NB4 (cell line): Measurements from ENCODE around the gene FLRT2.

Experiments used
- MYC ChIP-seq: IDR thresholded peaks from 2 replicates; pipeline ENCODE4 v1.6.1; 2011; ENCODE audit warnings: low read depth, low read length
- POLR2A ChIP-seq: IDR thresholded peaks from 2 replicates; pipeline ENCODE4 v1.6.1; 2011; ENCODE audit warnings: mild to moderate bottlenecking; ENCODE audit not compliant: insufficient read length; ENCODE audit errors: extremely low read depth
- TF ChIP-seq, protein P1 (sequence below): IDR thresholded peaks from one replicate; pipeline ENCODE4 v1.5.1; 2012; ENCODE audit warnings: low read depth, low read length
- TF ChIP-seq, protein P2 (sequence below): IDR thresholded peaks from 2 replicates; pipeline ENCODE4 v1.6.1; 2011; ENCODE audit warnings: low read depth, low read length

- TF ChIP-seq POLR2A (no peak), MYC (no peak)
- TF ChIP-seq, protein P1, sequence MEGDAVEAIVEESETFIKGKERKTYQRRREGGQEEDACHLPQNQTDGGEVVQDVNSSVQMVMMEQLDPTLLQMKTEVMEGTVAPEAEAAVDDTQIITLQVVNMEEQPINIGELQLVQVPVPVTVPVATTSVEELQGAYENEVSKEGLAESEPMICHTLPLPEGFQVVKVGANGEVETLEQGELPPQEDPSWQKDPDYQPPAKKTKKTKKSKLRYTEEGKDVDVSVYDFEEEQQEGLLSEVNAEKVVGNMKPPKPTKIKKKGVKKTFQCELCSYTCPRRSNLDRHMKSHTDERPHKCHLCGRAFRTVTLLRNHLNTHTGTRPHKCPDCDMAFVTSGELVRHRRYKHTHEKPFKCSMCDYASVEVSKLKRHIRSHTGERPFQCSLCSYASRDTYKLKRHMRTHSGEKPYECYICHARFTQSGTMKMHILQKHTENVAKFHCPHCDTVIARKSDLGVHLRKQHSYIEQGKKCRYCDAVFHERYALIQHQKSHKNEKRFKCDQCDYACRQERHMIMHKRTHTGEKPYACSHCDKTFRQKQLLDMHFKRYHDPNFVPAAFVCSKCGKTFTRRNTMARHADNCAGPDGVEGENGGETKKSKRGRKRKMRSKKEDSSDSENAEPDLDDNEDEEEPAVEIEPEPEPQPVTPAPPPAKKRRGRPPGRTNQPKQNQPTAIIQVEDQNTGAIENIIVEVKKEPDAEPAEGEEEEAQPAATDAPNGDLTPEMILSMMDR = no peak
- TF ChIP-seq, protein P2, sequence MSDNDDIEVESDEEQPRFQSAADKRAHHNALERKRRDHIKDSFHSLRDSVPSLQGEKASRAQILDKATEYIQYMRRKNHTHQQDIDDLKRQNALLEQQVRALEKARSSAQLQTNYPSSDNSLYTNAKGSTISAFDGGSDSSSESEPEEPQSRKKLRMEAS = no peak
Measured at GRCh38 chr14:85613496-85613895, 83.6 kb downstream of the FLRT2 start.
